GM18868 (cell line): ENCODE data around the gene SAP30L.
A peak's percentile ranks its signal among the peaks of the same experiment; 100 is the strongest.

Experiments used
- ATAC-seq: cut with Tn5 transposase; IDR thresholded peaks from one replicate; pipeline ENCODE4 v1.9.1; 2021; ENCODE audit warnings: mild to moderate bottlenecking, moderate library complexity; ENCODE audit not compliant: unreplicated experiment

Gene SAP30L

GRCh38 chr5:154461531-154461930, 15.7 kb downstream of the SAP30L start:
- no peak for ATAC-seq

- no peak for ATAC-seq
These were observed 18.6 kb downstream of the SAP30L start for GRCh38 chr5:154464438-154464837.

- no peak for ATAC-seq
These were observed 19.4 kb downstream of the SAP30L start for GRCh38 chr5:154465169-154465568.

- no peak for ATAC-seq
These were observed 20.4 kb downstream of the SAP30L start for GRCh38 chr5:154466147-154466546.

- no peak for ATAC-seq
These were observed 20.9 kb downstream of the SAP30L start for GRCh38 chr5:154466671-154467070.

GRCh38 chr5:154467655-154468354, 22.0 kb downstream of the SAP30L start:
- peak; percentile 95 for ATAC-seq

GRCh38 chr5:154470137-154470536, 24.3 kb downstream of the SAP30L start:
- ATAC-seq = no peak

- ATAC-seq = no peak
These were observed 25.4 kb downstream of the SAP30L start for GRCh38 chr5:154470947-154471870.

- ATAC-seq = no peak
These were observed 27.2 kb downstream of the SAP30L start for GRCh38 chr5:154472871-154473580.

GRCh38 chr5:154473581-154474283, 27.9 kb downstream of the SAP30L start:
- no peak for ATAC-seq

GRCh38 chr5:154474396-154475334, 28.9 kb downstream of the SAP30L start:
- no peak for ATAC-seq

- ATAC-seq = no peak
These were observed 30.0 kb downstream of the SAP30L start for GRCh38 chr5:154475591-154476353.

- ATAC-seq = no peak
These were observed 30.8 kb downstream of the SAP30L start for GRCh38 chr5:154476354-154477205.

- ATAC-seq = no peak
These were observed 31.8 kb downstream of the SAP30L start for GRCh38 chr5:154477382-154478223.

GRCh38 chr5:154478224-154478565, 32.4 kb downstream of the SAP30L start, which contains the start of gene HAND1:
HAND1 (minus strand) TSS chr5:154478227; CDS start chr5:154478008, 219 bp downstream.
- ATAC-seq = no peak

- no peak for ATAC-seq
These were observed 33.0 kb downstream of the SAP30L start for GRCh38 chr5:154478752-154479159.
